GM19452 (cell line): Measurements from ENCODE around the gene TREML1.

Experiments
- ATAC-seq: cut with Tn5 transposase; IDR thresholded peaks from one replicate; pipeline ENCODE4 v1.9.1; 2021; ENCODE audit not compliant: unreplicated experiment

Gene TREML1

GRCh38 chr6:41179163-41179562 lies 25.0 kb upstream of the TREML1 start:
- no peak for ATAC-seq

GRCh38 chr6:41177695-41178094 lies 23.5 kb upstream of the TREML1 start:
- ATAC-seq = no peak

- ATAC-seq = no peak
Observed at GRCh38 chr6:41177287-41177686, 23.1 kb upstream of the TREML1 start.

- ATAC-seq = no peak
Observed at GRCh38 chr6:41176189-41176588, 22.0 kb upstream of the TREML1 start.

GRCh38 chr6:41175084-41175483 lies 20.9 kb upstream of the TREML1 start:
- ATAC-seq = no peak

- no peak for ATAC-seq
Observed at GRCh38 chr6:41174610-41175009, 20.5 kb upstream of the TREML1 start.

- no peak for ATAC-seq
Observed at GRCh38 chr6:41171908-41172307, 17.8 kb upstream of the TREML1 start.

GRCh38 chr6:41170547-41171160 lies 16.5 kb upstream of the TREML1 start:
- no peak for ATAC-seq

- ATAC-seq = no peak
Observed at GRCh38 chr6:41167173-41167963, 13.2 kb upstream of the TREML1 start.

- no peak for ATAC-seq
Observed at GRCh38 chr6:41164551-41165120, 10.5 kb upstream of the TREML1 start.

- ATAC-seq = no peak
Observed at GRCh38 chr6:41163419-41163717, 9.2 kb upstream of the TREML1 start.

GRCh38 chr6:41162687-41163418 lies 8.7 kb upstream of the TREML1 start, which contains the start of gene TREM2:
Gene TREM2, minus strand, starts transcription at chr6:41163116. Its CDS starts 34 bp downstream, at chr6:41163082.
- no peak for ATAC-seq

- no peak for ATAC-seq
Observed at GRCh38 chr6:41161851-41162552, 7.9 kb upstream of the TREML1 start.

GRCh38 chr6:41161380-41161779 lies 7.2 kb upstream of the TREML1 start:
- ATAC-seq = no peak

GRCh38 chr6:41160933-41161332 lies 6.8 kb upstream of the TREML1 start:
- no peak for ATAC-seq

GRCh38 chr6:41159415-41160082 lies 5.4 kb upstream of the TREML1 start:
- ATAC-seq = no peak

- ATAC-seq = no peak
Observed at GRCh38 chr6:41157323-41157722, 3.2 kb upstream of the TREML1 start.

- ATAC-seq = no peak
Observed at GRCh38 chr6:41156771-41157170, 2.6 kb upstream of the TREML1 start.

GRCh38 chr6:41156001-41156400 lies 1.9 kb upstream of the TREML1 start:
- ATAC-seq = no peak

GRCh38 chr6:41155132-41155805 lies 1.1 kb upstream of the TREML1 start:
- ATAC-seq = no peak
